Naive B cell (primary cell): Measurements from ENCODE around the gene NCBP3. TPM values are rescaled to one million over a fixed set of nuclear protein-coding genes. Genes with fewer than 3 reads are reported as not detected.

ENCODE experiments used
- ATAC-seq, 2 donors: fragments of 150-1000 bp; cut with Tn5 transposase; 2 replicates each; pipeline ENCODE4 v1.10.0; 2021; ENCODE audit warnings: low read depth in 2 of 2, mild to moderate bottlenecking in 2 of 2, moderate library complexity in 2 of 2
- DNase-seq: peaks from one replicate; pipeline ENCODE4 v3.0.0; 2022
- H3K27ac Mint-ChIP-seq, 6 donors: one replicate each; pipeline ENCODE4 v1.8.0; 2020 to 2022; ENCODE audit warnings: mild to moderate bottlenecking in 6 of 6, mixed read lengths in 6 of 6, moderate library complexity in 5 of 6, inconsistent platforms in 2 of 6
- H3K27me3 Mint-ChIP-seq, 3 donors: one replicate each; pipeline ENCODE4 v1.8.0; 2021 to 2022; ENCODE audit warnings: mixed read lengths in 3 of 3, mild to moderate bottlenecking in 1 of 3
- H3K36me3 Mint-ChIP-seq, 2 donors: one replicate each; pipeline ENCODE4 v1.8.0; 2020 to 2022; ENCODE audit warnings: mixed read lengths in 2 of 2, inconsistent platforms in 1 of 2, mild to moderate bottlenecking in 1 of 2
- H3K4me1 Mint-ChIP-seq, 3 donors: one replicate each; pipeline ENCODE4 v1.8.0; 2020 to 2022; ENCODE audit warnings: mixed read lengths in 3 of 3, inconsistent platforms in 1 of 3, mild to moderate bottlenecking in 1 of 3, moderate library complexity in 1 of 3
- H3K4me3 Mint-ChIP-seq, 8 donors: one replicate each; pipeline ENCODE4 v1.8.0; 2020 to 2022; ENCODE audit warnings: mild to moderate bottlenecking in 8 of 8, mixed read lengths in 8 of 8, moderate library complexity in 8 of 8, inconsistent platforms in 2 of 8
- H3K9me3 Mint-ChIP-seq, 7 donors: one replicate each; pipeline ENCODE4 v1.8.0; 2020 to 2022; ENCODE audit warnings: mixed read lengths in 7 of 7, mild to moderate bottlenecking in 5 of 7, inconsistent platforms in 2 of 7, moderate library complexity in 1 of 7
- polyA plus RNA-seq, 6 donors: library from polyadenylated mRNA; unstranded; fragments of 300-500 nt; fragmentation: Illumina TruSeq; gene quantifications; one replicate each; pipeline ENCODE4 v1.2.3, GENCODE V29; 2021; ENCODE audit warnings: low read depth in 6 of 6

Gene NCBP3
- polyA plus RNA-seq, 6 donors from 2014 or later, result 9.4 to 34.1 (median 13.2) TPM

GRCh38 chr17:3828151-3828851 lies 17.7 kb downstream of the NCBP3 start:
- DNase-seq, result no peak
- H3K9me3 Mint-ChIP-seq, result no peaks in the 10 kb centered on the region
- ATAC-seq, result no peak
- no peaks in the 10 kb centered on the region for H3K27me3 Mint-ChIP-seq
- peaks cover under 1 to 1% (median under 1%) of the 10 kb centered on the region in 3 donors for H3K4me1 Mint-ChIP-seq
- no peak overlapping the region for H3K27ac Mint-ChIP-seq
- no peak overlapping the region for H3K4me3 Mint-ChIP-seq
- peaks cover 18 to 19% of the 10 kb centered on the region in 2 donors for H3K36me3 Mint-ChIP-seq

GRCh38 chr17:3827124-3827773 lies 18.8 kb downstream of the NCBP3 start:
- Mint-ChIP-seq H3K4me1 (no peaks in the 10 kb centered on the region), H3K4me3 (no peak overlapping the region), H3K36me3 (peaks cover 17 to 18% of the 10 kb centered on the region in 2 donors), H3K27ac (peak overlapping the region in 1 of 6 donors; percentile 49), H3K9me3 (no peaks in the 10 kb centered on the region), H3K27me3 (no peaks in the 10 kb centered on the region)
- DNase-seq (peak; percentile 65), ATAC-seq (peak; percentile 52 to 54)

- H3K27me3 Mint-ChIP-seq, result no peaks in the 10 kb centered on the region
- H3K4me1 Mint-ChIP-seq, result no peaks in the 10 kb centered on the region
- peaks cover 17 to 25% of the 10 kb centered on the region in 2 donors for H3K36me3 Mint-ChIP-seq
- no peak for ATAC-seq
- no peak overlapping the region for H3K27ac Mint-ChIP-seq
- DNase-seq, result no peak
- no peak overlapping the region for H3K4me3 Mint-ChIP-seq
- no peaks in the 10 kb centered on the region for H3K9me3 Mint-ChIP-seq
These were observed 19.9 kb downstream of the NCBP3 start for GRCh38 chr17:3826191-3826590.

- Mint-ChIP-seq H3K9me3 (no peaks in the 10 kb centered on the region), H3K36me3 (peaks cover 18 to 25% of the 10 kb centered on the region in 2 donors), H3K27ac (peak overlapping the region in 1 of 6 donors; percentile 61), H3K4me1 (peaks cover 8 to 18% (median 16%) of the 10 kb centered on the region in 3 donors), H3K4me3 (no peak overlapping the region), H3K27me3 (no peaks in the 10 kb centered on the region)
- DNase-seq, result no peak
- ATAC-seq, result no peak
These were observed 24.9 kb downstream of the NCBP3 start for GRCh38 chr17:3821101-3821500.

GRCh38 chr17:3818786-3819185 lies 27.3 kb downstream of the NCBP3 start:
- ATAC-seq (peak; percentile 32 to 41), DNase-seq (no peak)
- Mint-ChIP-seq H3K4me1 (peaks cover 8 to 20% (median 16%) of the 10 kb centered on the region in 3 donors), H3K9me3 (no peaks in the 10 kb centered on the region), H3K27me3 (no peaks in the 10 kb centered on the region), H3K36me3 (peaks cover 30 to 31% of the 10 kb centered on the region in 2 donors), H3K27ac (peak overlapping the region in 1 of 6 donors; percentile 32), H3K4me3 (peak overlapping the region in 2 of 8 donors; percentile 29 to 39)

- H3K27me3 Mint-ChIP-seq, result no peaks in the 10 kb centered on the region
- peak overlapping the region in 2 of 6 donors; percentile 4 to 32 for H3K27ac Mint-ChIP-seq
- peaks cover 27 to 29% of the 10 kb centered on the region in 2 donors for H3K36me3 Mint-ChIP-seq
- no peaks in the 10 kb centered on the region for H3K9me3 Mint-ChIP-seq
- peak overlapping the region in 2 of 8 donors; percentile 22 to 39 for H3K4me3 Mint-ChIP-seq
- peaks cover 8 to 20% (median 16%) of the 10 kb centered on the region in 3 donors for H3K4me1 Mint-ChIP-seq
- DNase-seq (no peak), ATAC-seq (no peak)
These were observed 28.0 kb downstream of the NCBP3 start for GRCh38 chr17:3817851-3818605.

GRCh38 chr17:3815925-3816324 lies 30.1 kb downstream of the NCBP3 start:
- Mint-ChIP-seq H3K4me1 (peaks cover 14 to 25% (median 23%) of the 10 kb centered on the region in 3 donors), H3K4me3 (no peak overlapping the region), H3K27me3 (no peaks in the 10 kb centered on the region), H3K27ac (peak overlapping the region in 3 of 6 donors; percentile 4 to 76 (median 16)), H3K9me3 (no peaks in the 10 kb centered on the region), H3K36me3 (peaks cover 23 to 33% of the 10 kb centered on the region in 2 donors)
- no peak for DNase-seq
- no peak for ATAC-seq

- Mint-ChIP-seq H3K9me3 (no peaks in the 10 kb centered on the region), H3K27me3 (no peaks in the 10 kb centered on the region), H3K4me3 (no peak overlapping the region), H3K36me3 (peaks cover 23 to 33% of the 10 kb centered on the region in 2 donors), H3K27ac (peak overlapping the region in 3 of 6 donors; percentile 6 to 76 (median 34)), H3K4me1 (peaks cover 22 to 34% (median 31%) of the 10 kb centered on the region in 3 donors)
- DNase-seq, result no peak
- no peak for ATAC-seq
These were observed 30.9 kb downstream of the NCBP3 start for GRCh38 chr17:3815122-3815521.

GRCh38 chr17:3814361-3814760 lies 31.7 kb downstream of the NCBP3 start:
- H3K27ac Mint-ChIP-seq, result no peak overlapping the region

GRCh38 chr17:3813171-3813570 lies 32.9 kb downstream of the NCBP3 start:
- no peak overlapping the region for H3K27ac Mint-ChIP-seq
- H3K36me3 Mint-ChIP-seq, result peaks cover 21 to 24% of the 10 kb centered on the region in 2 donors
- DNase-seq (no peak), ATAC-seq (no peak)
- no peaks in the 10 kb centered on the region for H3K27me3 Mint-ChIP-seq
- peak overlapping the region in 1 of 8 donors; percentile 23 for H3K4me3 Mint-ChIP-seq
- peaks cover 20 to 33% (median 28%) of the 10 kb centered on the region in 3 donors for H3K4me1 Mint-ChIP-seq
- H3K9me3 Mint-ChIP-seq, result no peaks in the 10 kb centered on the region

More at GRCh38 chr17:3814361-3814760, 31.7 kb downstream of the NCBP3 start:
- peaks cover 23 to 33% of the 10 kb centered on the region in 2 donors for H3K36me3 Mint-ChIP-seq
- peaks cover 27 to 38% (median 38%) of the 10 kb centered on the region in 3 donors for H3K4me1 Mint-ChIP-seq
- H3K4me3 Mint-ChIP-seq, result no peak overlapping the region
- no peaks in the 10 kb centered on the region for H3K9me3 Mint-ChIP-seq
- no peaks in the 10 kb centered on the region for H3K27me3 Mint-ChIP-seq
- ATAC-seq (no peak), DNase-seq (no peak)

GRCh38 chr17:3812771-3813170 lies 33.3 kb downstream of the NCBP3 start:
- Mint-ChIP-seq H3K4me3 (peak overlapping the region in 1 of 8 donors; percentile 23), H3K36me3 (peaks cover 22% of the 10 kb centered on the region in 2 donors), H3K27ac (no peak overlapping the region), H3K9me3 (no peaks in the 10 kb centered on the region), H3K27me3 (no peaks in the 10 kb centered on the region), H3K4me1 (peaks cover 20 to 34% (median 28%) of the 10 kb centered on the region in 3 donors)
- DNase-seq (no peak), ATAC-seq (no peak)

GRCh38 chr17:3812284-3812683 lies 33.8 kb downstream of the NCBP3 start:
- ATAC-seq (no peak), DNase-seq (no peak)
- peak overlapping the region in 1 of 6 donors; percentile 33 for H3K27ac Mint-ChIP-seq
- peaks cover 20 to 34% (median 28%) of the 10 kb centered on the region in 3 donors for H3K4me1 Mint-ChIP-seq
- no peaks in the 10 kb centered on the region for H3K27me3 Mint-ChIP-seq
- H3K9me3 Mint-ChIP-seq, result no peaks in the 10 kb centered on the region
- no peak overlapping the region for H3K4me3 Mint-ChIP-seq
- peaks cover 22% of the 10 kb centered on the region in 2 donors for H3K36me3 Mint-ChIP-seq

GRCh38 chr17:3810019-3810418 lies 36.0 kb downstream of the NCBP3 start:
- Mint-ChIP-seq H3K36me3 (peaks cover 12 to 16% of the 10 kb centered on the region in 2 donors), H3K27ac (peak overlapping the region in 5 of 6 donors; percentile 22 to 77 (median 56)), H3K9me3 (no peaks in the 10 kb centered on the region), H3K27me3 (no peaks in the 10 kb centered on the region), H3K4me3 (peak overlapping the region in 6 of 8 donors; percentile 11 to 68 (median 54)), H3K4me1 (peaks cover 20 to 24% (median 22%) of the 10 kb centered on the region in 3 donors)
- no peak for DNase-seq
- ATAC-seq, result peak in 1 of 2 donors; percentile 48
